AML-193 (cell line): ENCODE data around the gene ECM1.

Source experiments
- DNase-seq, 2 experiments: peaks; one replicate each; lab custom pipeline; 2025; lab: John Stamatoyannopoulos, UW

The ECM1 gene

DNA sequence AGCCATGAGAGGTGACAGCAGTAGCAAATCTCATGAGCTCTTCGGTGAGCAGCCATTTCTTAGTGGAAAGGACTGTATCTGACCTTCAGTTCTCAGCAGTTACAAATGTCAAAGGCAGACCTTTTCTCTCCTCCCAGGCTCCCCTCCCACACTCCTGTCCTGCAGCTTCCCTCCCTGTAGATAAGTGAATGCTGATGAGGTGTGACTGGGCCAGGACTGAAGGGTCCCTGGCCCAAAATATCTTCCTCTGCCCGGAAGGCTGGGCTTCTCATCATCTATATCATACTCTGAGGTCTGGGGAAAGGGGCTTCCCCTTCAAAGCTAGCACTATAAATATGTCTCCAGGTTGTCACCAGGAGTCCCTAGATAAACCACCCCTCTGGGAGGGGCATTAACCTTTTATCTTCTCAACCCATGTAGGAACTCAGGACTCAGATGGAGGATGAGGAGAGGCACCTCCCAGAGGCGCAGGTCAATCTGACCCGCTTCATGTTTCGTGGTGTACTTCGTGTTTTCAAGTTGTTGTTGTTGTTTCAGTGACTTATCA, 37.6 kb downstream of the ECM1 start:
- DNase-seq, result no peak

DNA sequence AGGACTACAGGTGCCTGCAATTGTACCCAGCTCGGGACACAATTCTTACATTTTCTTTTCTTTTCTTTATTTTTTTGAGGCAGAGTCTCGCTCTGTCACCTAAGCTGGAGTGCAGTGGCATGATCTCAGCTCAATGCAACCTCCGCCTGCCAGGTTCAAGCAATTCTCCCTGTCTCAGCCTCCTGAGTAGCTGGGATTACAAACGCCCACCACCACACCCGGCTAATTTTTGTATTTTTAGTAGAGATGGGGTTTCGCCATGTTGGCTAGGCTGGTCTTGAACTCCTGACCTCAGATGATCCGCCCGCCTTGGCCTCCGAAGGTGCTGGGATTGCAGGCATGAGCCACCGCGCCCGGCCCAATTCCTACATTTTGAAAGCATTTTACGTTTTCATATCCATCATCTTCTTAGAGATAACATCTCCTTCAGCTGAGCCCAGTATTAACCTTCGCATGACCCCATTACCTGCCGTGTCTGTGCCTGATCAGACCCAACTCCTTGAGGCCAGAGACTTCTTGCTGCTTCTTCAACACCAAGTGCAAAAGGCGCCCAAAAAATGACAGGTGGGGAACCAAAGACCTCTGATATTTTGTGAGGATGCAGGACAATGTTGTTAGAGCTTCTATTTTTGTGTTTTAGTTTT, 38.5 kb downstream of the ECM1 start:
- DNase-seq, result no peak

DNA sequence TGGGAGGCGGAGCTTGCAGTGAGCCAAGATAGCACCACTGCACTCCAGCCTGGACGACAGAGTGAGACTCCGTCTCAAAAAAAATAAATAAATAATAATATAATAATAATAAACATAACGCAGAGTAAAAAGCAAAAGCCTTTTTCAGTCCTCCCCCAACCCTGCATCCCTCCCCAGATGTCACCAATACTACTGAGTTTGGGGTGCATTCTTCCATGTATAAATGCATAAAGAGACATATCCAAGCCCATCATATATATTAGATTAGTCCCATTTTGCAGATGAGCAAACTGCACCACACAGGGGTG, 40.4 kb downstream of the ECM1 start:
- no peak for DNase-seq

DNA sequence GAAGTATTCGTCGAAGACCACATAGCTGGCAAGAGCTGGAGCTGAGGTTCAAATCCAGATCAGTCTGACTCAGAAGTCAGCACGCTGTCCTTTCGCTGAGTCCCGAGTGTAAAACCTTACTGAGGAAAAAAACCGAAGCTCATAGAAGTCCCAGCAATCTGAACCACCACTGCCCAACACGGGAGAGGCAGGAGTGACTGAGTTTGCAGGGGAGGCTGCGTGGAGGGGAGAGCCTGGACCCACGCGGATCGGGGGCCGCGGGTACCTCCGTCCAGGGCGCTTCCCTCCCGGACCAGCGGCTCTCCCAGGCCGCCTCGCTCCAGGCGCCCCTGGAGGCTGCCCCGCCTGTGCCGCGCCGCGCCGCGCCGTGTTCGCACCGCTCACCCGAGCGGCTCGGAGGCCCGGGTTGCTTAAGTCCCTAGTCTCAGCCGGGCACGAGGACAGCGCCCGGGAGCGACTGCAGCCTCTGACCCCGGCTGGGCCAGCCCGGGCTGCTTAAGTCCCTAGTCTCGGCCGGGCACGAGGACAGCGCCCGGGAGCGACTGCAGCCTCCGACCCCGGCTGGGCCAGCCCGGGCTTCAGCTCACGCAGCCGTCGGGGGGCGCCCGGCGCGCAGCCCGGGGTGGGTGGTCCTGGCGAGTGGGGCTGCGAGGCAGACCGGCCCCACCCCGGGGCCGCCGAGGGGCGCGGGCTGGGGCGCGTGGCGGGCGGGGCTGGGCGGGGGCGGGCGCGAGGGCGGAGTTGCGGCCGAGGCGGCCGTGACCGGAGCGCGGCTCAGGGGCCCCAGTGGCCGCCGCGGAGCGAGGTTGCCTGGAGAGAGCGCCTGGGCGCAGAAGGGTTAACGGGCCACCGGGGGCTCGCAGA, 41.0 kb downstream of the ECM1 start, which contains the start of gene ADAMTSL4:
Gene ADAMTSL4, plus strand, starts transcription at position 777 of the 864 bp plus-strand sequence. CDS start 2,881 bp downstream, outside the sequence.
- DNase-seq, result peak; percentile 35 to 56

DNA sequence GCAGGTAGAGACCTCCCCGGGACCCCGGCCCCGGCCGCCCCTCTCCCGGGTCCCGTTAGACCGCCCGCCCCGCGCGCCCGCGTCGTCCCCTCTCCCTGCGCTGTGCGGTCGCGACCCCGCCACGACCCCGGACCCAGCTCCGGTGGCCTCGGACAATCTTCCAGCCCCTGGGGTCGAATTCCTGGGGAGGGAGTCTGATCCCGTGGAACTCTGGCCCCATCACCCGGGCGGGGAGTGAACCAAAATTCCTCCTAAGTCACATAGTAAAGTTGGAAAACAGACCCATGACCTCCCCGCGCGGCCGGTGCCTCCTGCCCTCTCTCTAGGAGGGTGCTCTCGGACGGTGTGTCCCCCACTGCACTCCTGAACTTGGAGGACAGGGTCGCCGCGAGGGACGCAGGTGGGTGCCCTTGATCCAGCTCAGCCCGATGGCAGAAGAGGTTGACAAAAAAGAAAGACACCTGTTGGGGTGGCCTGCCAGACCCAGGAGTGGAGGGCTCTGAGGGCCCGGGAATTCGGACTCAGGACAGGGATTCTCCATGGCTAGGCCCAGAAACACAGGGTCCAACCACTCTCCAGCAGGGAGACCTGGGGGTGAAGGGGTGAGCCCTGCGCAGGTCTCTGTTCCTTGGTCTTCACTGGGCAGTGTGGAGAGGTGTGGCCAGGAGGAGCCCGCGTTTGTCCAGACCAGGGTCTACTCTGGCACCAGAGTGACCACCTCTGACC, 41.8 kb downstream of the ECM1 start:
- DNase-seq, result no peak

DNA sequence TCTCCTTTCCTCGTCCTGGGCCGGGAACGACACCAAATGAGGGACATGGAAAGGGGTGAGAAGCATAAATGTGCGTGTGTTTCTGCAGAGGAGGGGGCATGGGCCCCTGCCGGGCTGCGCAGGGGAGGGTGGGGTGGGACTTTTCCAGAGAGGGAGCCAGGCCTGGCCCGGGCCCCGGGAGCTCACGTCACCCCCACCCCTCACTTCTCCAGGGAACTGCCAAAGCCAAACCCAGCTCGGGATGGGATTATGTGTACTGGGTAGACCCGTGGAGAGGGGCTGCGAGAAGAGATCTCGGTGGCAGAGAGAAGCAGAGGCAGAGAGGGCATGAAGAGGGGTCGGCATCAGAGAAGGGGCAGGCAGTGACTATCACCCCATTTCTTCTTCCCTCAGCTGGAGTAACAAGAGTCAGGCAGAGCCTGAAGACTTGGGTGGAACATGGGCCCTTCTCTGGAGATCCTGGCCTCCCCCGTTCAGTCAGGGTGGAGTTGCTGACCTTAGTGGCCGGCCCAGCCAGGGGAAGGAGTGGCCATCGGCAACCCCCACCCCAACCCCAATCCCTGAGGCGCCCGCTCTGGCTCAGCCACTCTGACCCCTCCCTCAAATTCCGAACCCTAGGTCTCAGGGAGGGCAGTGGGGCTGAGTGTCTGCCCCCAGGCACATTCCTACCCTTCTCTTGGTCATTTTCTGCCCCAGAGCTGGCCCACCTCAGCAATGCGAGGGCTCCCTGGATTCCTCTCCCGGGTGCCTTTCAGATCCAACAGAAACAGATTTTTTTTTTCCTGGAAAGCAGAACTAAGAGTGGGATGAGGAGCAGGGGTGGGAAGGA, 42.5 kb downstream of the ECM1 start:
- no peak for DNase-seq

DNA sequence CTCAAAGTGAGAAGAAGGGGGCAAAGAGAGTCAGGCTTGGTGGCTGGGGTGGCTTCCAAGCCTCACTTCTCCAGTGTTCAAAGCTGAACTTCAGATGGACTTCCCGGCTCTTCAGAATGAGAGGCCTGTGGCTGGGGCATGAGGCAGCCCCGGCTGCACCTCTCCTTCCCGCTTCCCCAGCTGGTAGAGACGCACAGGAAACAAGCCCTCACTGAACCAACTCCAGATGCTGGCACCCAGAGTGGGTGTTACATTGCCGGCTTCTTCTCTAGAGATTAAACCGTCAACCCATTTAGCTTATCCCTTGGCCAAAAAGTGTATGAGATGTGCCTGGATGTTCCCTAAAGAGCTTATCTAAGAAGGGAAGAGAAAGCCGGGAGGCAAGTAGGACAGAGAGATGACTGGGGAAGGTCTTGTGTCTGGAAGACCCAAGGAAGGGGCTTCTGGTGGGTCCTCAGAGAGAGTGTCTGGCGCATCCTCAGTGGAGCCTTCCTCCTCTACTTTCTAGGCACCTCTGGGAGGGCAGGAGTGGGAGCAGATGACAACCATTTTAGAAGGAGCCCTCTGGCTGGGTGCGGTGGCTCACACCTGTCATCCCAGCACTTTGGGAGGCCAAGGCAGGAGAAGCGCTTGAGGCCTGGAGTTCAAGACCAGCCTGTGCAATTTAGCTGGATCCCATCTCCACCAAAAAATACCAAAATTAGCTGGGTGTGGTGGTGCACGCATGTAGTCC, 43.3 kb downstream of the ECM1 start:
- no peak for DNase-seq

DNA sequence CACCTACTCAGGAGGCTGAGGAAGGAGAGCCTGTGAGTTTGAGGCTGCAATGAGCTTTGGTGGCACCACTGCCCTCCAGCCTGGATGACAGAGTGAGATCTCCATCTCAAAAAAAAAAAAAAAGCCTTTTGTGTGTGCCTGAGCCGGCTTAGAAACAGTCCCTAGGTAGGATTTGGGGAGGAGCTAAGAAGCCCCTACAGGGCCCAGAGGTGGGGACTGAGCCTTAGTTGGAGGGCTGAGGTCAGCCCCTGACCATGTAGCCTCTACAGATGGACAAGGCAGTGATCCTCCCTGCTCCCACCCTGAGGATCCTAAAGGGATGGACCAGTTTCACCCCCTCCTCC, 43.8 kb downstream of the ECM1 start:
- no peak for DNase-seq

DNA sequence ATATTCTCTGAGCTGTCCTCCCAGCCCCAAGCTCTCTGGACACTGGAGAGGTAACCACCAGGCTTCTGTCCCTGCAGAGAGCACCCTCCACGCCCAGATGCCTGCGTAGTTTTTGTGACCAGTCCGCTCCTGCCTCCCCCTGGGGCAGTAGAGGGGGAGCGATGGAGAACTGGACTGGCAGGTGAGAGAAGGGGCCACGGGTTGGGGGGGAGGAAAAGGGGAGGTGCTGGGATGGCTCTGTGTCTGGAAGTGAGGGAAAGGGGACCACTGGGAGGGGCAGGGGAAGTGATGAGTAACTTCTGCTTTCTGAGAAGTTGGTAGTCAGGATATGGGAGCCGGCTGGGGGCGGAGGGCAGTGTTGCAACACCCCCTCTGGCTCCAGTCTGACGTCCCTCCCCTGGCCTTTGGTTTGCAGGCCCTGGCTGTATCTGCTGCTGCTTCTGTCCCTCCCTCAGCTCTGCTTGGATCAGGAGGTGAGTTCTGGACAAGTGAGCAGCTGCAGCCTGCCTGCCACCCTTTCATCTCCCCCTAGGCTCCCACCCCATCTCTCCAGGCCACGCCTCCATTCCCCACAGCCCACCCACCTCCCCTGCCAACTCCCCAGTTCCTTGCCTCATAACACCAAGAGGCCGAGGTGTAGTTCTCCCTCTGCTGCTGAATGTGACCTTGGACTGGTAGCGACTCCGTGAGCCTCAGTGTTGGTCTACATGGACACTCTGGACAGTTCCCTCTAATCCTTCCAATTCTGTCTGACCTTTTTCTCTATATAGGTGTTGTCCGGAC, 44.4 kb downstream of the ECM1 start:
- DNase-seq, result peak; percentile 90 to 95

DNA sequence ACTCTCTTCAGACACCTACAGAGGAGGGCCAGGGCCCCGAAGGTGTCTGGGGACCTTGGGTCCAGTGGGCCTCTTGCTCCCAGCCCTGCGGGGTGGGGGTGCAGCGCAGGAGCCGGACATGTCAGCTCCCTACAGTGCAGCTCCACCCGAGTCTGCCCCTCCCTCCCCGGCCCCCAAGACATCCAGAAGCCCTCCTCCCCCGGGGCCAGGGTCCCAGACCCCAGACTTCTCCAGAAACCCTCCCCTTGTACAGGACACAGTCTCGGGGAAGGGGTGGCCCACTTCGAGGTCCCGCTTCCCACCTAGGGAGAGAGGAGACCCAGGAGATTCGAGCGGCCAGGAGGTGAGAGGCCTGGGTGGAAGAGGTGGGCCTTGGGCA, 45.0 kb downstream of the ECM1 start:
- no peak for DNase-seq

DNA sequence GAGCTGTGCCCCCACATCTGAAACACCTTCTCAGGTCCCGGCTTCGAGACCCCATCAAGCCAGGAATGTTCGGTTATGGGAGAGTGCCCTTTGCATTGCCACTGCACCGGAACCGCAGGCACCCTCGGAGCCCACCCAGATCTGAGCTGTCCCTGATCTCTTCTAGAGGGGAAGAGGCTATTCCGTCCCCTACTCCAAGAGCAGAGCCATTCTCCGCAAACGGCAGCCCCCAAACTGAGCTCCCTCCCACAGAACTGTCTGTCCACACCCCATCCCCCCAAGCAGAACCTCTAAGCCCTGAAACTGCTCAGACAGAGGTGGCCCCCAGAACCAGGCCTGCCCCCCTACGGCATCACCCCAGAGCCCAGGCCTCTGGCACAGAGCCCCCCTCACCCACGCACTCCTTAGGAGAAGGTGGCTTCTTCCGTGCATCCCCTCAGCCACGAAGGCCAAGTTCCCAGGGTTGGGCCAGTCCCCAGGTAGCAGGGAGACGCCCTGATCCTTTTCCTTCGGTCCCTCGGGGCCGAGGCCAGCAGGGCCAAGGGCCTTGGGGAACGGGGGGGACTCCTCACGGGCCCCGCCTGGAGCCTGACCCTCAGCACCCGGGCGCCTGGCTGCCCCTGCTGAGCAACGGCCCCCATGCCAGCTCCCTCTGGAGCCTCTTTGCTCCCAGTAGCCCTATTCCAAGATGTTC, 45.6 kb downstream of the ECM1 start:
- DNase-seq, result no peak

DNA sequence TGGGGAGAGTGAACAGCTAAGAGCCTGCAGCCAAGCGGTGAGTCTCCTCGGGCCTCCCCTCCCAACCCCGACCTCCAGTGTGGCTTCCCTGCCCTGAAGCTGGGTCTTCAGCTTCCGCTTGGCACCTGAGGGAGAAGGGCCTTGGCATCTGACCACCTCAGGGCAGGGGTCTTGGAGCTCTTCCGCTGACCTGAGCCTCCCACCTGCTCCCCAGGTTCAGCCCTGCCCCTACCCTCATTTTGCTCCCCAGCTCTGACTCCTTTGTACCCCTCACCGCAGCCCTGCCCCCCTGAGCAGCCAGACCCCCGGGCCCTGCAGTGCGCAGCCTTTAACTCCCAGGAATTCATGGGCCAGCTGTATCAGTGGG, 46.2 kb downstream of the ECM1 start:
- no peak for DNase-seq

DNA sequence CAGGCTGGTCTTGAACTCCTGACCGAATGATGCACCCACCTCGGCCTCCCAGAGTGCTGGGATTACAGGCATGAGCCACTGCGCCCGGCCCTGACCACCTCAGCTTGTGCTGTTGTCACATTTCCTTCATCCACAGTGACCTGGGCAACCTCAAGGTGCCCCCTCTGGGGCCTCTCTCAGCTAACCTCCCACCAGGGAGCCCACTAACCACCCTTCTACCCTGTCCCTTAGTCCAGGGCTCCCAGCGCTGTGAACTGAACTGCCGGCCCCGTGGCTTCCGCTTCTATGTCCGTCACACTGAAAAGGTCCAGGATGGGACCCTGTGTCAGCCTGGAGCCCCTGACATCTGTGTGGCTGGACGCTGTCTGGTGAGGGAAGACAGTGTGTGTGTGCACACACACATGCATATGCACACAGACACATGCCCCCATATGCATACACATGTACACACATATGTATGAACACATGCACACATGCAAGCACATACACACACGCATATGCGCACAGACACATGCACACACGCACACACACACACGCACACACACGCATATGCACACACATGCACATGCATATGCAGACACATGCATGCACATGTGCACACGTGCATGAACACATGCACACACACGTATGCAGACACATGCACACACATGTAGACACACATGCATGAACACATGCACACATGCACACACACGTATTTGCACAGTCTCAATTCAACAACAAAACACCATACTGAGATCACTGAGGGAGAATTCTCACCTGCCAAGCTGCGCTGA, 47.5 kb downstream of the ECM1 start:
- DNase-seq, result no peak

DNA sequence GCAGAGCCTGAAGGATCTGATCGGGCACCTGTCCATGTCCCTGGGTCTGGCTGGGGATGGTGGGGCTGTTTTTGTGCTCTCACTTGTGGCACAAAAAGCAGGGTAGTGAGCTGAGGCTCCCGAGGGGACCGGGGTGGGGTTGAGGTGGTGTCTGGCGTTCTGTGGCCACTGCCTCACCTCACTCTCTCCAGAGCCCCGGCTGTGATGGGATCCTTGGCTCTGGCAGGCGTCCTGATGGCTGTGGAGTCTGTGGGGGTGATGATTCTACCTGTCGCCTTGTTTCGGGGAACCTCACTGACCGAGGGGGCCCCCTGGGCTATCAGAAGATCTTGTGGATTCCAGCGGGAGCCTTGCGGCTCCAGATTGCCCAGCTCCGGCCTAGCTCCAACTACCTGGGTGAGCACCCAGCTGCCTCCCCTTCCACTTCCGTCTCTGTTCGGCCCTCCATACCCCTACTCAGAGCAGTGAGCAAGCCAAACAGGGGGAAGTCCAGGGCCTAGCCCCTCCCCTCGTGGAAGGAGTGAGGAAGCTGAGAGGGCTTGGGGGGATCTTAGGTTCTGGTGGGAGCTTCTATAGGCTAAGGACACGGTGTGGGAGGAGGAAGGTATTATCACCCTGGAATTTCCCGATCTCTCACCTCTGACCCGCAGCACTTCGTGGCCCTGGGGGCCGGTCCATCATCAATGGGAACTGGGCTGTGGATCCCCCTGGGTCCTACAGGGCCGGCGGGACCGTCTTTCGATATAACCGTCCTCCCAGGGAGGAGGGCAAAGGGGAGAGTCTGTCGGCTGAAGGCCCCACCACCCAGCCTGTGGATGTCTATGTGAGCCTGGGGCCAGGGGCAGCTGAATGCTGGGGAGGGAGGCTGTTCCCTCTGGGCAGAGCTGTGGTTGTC, 48.3 kb downstream of the ECM1 start:
- no peak for DNase-seq

DNA sequence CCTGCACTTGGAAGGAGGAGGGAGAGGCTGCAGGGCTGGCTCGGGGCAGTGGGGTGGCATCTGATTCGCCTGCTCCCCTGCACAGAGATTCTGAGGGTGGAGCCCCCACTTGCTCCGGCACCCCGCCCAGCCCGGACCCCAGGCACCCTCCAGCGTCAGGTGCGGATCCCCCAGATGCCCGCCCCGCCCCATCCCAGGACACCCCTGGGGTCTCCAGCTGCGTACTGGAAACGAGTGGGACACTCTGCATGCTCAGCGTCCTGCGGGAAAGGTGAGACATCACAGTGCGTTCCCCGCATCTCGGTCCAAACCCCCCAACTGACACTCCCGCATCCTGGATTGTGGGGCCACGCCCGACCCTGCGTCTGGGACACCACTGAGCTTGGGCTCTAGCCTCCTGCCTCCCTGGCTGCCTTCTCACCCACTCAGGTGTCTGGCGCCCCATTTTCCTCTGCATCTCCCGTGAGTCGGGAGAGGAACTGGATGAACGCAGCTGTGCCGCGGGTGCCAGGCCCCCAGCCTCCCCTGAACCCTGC, 49.2 kb downstream of the ECM1 start:
- no peak for DNase-seq

DNA sequence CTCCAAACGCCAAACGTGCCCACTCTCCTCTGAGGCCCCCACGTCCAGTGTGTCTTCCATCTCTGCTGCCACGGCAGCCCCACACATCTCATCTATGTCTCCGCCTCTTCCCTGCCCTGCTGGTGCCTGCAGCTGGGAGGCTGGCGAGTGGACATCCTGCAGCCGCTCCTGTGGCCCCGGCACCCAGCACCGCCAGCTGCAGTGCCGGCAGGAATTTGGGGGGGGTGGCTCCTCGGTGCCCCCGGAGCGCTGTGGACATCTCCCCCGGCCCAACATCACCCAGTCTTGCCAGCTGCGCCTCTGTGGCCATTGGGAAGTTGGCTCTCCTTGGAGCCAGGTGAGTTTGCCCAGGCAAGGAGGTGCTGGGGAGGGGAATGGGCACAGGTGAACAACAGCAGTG, 49.9 kb downstream of the ECM1 start:
- DNase-seq, result no peak

DNA sequence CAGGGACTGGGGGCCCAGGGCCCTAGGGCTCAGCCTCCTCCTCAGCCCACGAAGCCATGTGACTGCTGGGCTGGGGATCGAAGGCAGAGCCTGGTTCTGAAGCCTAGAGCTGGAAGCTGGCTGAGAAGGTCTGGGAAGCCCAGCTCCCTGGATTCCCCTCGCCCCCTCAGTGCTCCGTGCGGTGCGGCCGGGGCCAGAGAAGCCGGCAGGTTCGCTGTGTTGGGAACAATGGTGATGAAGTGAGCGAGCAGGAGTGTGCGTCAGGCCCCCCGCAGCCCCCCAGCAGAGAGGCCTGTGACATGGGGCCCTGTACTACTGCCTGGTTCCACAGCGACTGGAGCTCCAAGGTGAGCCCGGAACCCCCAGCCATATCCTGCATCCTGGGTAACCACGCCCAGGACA, 50.4 kb downstream of the ECM1 start:
- no peak for DNase-seq
